Activated T-helper 1 cell treated with Interleukin-2 at 50 U/mL for 16 hours (primary cell): ENCODE measurements around the gene NDFIP1.

Source experiments
- DNase-seq: peaks from one replicate; pipeline ENCODE4 v3.0.0-alpha.2; 2020; ENCODE audit warnings: low read depth

NDFIP1 gene

DNA sequence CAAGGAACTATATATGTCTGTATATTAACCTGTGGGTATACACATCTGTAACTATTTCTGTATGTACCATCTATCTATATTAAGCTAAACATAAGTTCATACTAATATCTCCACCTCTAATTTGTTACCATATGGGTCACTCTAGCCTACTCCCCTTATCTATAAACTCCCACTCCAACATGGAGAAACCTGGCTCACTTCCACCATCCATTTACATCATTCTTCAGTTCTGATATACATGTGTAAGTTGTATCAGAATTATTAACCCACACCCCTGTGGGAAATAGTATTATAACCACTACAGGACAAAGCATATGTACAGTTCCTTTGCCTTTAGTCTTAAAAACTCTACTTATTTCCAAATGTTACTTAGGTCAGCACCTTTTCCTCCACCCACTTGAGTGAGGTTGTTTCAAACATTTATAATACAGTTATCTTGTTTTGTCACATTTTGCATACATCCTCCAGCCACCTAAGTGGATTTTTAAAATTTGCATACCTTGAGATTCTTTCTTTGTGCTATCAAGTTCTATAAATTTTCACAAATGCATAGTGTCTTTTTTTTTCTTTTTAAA is 10.6 kb downstream of the NDFIP1 start:
- DNase-seq, result no peak

DNA sequence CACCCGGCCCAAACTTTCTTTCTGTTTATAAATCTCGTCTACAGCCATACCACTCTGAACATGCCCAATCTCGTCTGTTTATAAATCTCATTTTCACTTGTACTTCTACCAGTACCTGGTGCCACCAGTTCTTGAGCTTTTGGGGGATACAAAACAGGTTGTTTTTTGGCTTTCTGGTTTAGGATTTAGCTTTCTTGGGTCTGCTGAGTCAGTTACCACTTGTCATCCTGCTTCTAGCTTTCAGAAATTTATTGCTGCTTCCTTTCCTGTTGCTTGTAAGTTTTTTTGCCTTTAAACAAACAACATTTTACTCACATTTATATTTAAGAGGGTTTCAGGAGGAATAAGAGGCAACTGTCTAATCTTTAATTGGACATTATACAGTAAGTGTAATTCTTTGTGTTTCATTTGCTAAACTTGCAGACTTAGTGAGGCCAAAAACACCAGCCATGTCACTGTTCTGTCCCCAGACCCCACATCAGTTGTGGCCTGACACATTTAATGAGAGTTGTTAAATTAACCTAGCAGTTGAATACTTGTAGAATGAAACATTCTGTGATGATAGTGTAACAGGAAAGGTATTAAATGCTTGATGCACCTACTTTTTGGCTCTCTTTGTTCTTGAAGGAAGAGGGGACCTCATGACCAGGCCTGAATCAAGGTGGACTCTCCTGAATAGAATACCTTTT is 11.8 kb downstream of the NDFIP1 start:
- no peak for DNase-seq

DNA sequence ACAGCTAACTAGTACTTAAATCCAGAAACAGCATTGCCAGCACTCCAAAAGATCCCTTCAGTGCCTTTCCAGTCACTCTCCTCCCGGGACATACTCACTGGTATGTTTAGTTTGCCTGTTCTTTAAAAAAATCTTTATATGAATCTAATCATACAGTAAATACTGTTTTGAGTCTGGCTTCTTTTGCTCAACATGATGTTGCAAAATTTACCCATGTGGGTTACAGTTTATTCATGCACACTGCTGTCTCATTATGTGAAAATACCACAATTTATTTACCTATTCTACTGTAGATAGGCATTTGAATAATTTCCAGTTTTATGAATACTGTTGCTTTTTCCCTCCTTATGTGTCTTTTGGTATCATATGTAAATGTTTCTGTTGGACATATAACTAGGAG is 13.5 kb downstream of the NDFIP1 start:
- DNase-seq, result no peak

DNA sequence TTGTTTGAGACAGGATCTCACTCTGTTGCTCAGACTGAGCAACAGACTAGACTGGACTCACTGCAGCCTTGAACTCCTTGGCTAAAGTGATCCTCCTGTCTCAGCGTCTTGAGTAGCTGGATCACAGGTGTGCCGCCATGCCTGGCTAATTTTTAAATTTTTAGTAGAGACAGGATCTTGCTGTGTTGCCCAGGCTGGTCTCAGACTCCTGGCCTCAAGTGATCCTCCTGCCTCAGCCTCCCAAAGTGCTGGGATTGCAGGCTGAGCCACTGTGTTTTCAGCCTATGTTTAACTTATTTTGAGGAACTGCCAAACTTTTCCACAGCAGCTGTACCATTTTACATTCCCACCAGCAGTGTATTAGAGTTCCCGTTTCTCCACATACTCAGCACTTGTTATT is 16.8 kb downstream of the NDFIP1 start:
- DNase-seq, result no peak

DNA sequence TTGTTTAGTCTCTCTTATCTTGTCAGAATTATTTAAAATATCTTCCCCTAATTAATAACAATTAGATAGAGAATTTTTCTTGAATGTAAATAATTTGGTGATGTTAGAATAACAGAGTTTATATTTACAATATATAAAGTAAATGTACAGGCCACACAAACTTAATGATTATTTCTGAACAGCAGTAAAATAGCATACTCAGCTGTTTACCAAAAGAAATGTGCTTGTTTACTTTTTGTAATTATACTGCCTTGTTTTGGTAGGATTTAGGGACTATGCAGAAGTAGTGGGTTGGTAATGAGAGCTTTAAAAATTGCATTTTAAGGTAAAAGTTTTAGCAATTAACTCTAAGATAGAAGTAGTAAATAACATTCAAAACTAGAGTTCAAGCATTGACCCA is 17.4 kb downstream of the NDFIP1 start:
- no peak for DNase-seq

DNA sequence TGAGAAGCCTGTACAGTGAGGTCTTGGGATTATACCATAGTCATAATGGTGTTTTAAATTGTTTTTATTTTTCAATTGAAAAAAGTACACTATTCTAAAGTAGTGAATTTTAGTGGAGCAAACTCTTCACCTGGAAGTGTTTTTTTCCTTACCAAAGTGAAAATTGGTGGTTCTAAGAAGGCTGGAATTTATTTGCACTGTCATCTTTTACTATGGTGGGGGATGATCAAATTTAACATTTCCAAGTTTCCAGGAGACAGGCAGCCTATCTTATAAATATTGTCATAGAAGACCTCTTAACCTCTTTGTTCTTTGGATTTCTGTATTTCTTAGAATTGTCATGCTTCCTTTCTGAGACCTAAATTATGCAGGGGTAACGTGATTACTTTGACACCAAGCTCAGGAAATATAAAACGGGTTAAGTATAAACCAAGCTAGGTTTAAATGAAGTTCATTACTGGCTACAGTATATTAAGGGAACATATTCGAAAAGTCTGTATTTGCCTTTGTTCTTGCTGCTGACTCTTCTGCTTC is 20.2 kb downstream of the NDFIP1 start:
- DNase-seq, result no peak

DNA sequence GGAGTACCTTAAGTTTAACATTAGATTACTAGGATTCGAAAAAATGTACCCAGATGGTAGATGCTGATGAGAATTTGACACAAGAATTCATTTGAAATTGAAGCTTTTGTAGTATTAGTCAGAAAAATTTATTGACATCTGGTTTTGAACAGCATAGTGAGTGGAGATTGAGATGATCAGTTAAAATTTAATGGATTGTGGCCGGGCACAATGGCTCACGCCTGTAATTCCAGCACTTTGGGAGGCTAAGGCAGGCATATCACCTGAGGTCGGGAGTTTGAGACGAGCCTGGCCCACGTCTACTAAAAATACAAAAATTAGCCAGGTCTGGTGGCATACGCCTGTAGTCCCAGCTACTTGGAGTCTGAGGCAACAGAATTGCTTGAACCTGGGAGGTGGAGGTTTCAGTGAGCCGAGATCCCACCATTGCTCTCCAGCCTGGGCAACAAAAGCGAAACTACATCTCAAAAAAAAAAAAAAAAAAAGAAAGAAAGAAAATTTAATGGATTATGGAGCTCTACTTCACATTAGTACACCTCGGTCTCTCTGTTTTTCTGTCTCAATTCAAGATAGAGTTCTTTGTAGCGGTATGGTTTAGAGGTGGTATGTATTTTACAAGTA is 21.0 kb downstream of the NDFIP1 start:
- no peak for DNase-seq

DNA sequence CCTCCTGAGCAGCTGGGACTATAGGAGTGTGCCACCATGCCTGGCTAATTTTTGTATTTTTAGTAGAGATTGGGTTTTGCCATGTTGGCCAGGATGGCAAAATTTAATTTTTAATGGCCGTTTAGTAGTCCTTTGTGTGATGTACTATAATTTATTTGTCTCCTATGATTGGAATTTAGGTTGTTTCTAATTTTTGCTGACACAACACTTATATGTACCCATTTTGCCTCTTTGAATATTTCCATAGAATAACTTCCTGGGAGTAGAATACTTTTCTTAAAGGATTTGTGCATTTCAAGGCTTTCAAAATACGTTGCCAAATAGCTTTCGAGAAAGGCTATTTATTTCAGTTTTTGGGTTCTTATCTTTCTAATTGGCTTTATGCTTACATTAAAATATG is 22.8 kb downstream of the NDFIP1 start:
- no peak for DNase-seq

DNA sequence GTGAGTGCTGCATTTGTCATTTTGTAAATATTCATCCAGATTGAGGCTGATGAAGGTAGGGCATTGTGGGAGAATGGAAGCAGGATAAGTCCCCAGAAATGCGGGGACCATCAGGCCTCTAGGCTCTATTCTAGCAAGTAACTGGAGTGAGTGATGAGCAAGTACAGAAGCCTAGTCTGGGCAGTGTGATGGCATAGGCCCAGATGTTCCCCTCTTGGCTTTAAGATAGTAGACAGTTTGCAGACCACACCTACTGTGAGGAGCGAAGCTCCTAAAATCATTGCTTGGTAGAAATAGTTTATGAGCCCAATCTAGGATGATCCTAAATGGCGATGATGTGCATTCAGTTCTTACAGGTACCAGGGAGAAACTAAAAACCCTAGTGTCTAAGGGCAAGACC is 24.3 kb downstream of the NDFIP1 start:
- DNase-seq, result no peak

DNA sequence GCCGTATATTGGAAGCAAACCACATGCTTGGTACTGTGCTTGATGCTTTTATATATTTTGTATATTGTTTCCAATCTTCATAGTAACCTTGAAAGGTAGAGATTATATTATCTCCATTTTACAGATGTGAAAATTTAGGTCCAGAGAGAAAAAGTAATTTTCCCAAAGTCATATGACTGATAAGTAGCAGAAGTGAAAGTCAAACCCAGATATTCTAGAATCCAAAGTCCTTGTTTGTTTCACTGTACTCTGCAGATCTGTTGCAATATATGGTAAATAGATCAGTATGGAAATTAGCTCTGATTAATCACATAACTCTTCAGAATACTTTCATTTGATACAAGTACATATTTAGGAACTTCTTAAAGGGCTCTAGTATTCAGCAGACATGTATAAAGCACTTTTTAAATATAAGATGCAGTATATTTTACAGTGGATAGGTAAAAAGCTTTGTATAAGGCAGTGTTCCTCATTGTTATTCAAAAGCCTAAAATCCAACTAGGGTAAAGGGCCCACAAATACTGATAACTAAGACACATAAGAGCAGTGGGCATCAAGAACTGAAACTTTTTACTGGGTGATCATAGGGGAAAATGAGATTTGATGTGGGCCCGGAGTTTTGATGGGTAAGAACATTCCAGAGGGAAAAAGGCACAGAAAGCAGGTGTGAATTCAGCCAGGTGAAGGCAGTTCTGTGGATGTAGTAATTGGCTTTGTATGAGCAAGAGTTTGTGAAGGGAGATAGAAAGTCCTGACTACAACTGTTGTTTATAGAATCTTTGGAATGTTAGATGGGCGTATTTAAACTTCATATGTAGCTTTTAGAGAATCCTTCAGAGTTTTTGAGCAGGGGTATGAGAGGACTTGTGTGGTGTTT is 25.0 kb downstream of the NDFIP1 start:
- no peak for DNase-seq

DNA sequence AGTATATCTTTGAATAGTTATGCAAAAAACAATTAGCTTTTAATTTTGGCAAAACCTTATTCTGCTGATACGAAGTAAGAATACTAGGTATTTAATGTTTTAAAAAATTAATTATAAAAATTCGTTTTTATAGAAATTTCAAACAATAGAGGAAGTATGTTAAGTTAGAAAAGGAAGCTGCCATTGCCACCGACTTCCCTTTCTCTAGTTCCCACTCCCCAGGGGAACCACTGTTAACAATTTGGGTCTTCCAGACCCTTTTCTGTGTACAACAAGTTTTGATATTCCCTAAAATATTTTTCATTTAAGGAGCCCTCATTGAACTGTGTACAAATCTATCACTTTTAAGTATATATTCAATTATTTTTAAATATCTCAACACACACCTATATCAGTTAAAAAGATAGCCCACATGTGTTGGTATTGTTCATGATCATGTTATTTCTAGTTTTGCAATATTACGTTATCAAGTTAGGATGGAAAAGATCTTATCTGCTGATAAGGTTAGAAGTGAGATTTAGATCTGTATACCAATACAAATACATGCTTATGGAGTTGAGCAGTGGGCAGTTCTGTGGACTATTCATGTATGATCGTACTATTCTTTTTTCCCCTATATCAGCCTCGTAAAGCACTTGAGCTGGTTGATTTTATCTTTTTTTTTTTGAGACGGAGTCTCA is 25.9 kb downstream of the NDFIP1 start:
- DNase-seq, result no peak

DNA sequence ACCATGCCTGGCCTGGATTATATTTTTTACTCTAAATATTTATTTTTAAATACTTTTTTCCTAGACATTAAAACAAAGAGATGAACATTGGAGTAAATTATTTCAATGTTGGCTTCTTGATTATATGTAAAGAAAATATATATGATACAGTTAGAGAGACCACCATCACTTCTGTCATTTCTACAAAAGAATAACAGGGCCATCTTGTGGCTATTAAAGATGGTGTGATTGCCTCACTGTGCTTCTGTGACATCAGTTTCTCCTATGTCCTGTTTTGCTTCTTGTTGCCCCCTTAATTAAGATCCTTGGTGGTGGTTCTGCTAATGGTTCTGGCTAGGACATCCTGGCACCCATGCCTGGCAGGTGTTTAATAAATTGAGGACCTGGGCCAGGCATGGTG is 32.9 kb downstream of the NDFIP1 start:
- no peak for DNase-seq

DNA sequence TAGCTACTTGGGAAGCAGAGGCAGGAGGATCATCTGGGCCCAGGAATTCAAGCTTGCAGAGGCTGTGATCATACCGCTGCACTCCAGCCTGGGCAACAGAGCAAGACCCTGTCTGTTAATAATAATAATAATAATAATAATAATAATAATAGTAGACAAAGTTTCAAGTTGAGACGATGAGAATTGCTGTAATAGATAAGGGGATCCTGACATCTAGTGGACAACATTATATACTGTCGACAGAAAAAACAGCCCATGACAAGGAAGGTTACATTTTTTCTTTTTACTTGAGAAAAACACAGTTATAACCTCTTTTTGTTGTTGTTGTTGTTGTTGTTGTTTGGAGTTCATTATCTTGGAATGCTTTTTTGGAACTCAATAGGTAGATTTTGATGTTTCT is 35.3 kb downstream of the NDFIP1 start:
- no peak for DNase-seq

DNA sequence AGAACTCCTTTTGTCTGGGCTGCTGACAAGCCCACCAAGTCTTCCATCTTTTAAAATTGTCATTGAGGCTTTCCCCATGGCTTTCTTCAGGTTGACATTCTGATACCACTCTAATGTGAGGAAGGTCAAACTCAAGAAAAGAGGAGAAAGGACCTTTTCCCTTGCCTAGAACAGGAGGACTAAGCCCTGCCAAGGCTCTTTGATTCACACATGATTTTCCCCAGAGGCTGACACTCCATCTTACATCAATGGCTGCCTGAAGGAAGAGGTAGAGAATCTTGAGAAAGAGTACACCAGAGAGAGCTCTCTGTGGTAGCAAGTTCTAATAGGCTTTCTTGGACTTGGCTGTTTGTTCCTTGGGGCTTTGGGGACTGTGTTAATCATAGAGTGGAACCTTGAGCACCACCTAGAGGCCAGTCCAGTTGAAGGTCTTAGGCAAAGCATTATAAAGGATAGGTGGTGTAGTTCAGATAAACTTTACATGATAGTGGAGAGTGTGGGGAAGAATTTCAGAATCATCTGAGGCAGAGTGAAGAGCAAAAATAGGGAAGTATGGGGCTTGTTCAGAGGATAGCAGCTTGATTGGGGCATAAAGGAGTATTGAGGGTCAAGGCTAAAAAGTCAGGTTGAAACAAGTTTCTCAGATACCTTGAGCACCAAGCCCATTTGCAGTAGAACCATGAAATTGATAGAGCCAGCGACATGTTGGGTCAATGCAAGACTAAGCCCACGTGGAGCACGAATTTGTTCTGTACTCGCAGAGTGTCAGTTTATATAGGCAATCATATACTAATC is 36.7 kb downstream of the NDFIP1 start:
- peak; percentile 6 for DNase-seq

DNA sequence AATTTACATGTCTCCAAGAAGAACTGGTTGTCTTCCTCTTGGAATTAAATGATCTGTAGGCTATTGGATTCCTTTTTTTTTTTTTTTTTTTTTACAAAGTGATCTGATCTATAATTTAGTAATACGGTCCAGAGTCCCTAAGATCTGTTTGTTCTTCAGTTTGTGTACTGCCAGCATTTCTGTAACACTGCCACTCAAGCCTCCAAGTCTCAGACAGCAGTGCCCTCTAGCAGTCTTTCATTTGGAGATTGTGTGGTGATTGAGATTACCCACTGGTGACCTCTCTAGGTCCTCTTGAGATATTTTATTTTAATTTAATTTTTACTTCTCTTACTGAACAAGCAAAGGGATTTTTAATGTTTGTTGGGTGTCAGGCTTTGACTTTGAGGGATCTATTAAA is 40.8 kb downstream of the NDFIP1 start:
- no peak for DNase-seq

DNA sequence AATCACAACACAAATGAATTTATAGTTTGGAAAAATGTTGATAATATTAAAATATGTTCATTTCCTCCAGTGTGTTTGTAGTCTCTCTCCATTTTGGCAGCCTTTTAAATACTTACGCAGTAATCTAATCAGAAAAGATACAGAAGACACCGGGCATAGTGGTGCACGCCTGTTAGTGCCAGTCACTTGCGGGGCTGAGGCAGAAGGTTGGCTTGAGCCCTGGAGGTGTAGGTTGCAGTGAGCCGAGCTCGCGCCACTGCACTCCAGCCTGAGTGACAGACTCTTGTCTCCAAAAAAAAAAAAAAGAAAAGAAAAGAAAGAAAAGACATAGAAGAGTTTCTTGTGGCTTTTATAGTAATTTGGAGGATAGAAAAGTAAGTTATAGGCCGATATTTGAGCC is 41.9 kb downstream of the NDFIP1 start:
- DNase-seq, result no peak

DNA sequence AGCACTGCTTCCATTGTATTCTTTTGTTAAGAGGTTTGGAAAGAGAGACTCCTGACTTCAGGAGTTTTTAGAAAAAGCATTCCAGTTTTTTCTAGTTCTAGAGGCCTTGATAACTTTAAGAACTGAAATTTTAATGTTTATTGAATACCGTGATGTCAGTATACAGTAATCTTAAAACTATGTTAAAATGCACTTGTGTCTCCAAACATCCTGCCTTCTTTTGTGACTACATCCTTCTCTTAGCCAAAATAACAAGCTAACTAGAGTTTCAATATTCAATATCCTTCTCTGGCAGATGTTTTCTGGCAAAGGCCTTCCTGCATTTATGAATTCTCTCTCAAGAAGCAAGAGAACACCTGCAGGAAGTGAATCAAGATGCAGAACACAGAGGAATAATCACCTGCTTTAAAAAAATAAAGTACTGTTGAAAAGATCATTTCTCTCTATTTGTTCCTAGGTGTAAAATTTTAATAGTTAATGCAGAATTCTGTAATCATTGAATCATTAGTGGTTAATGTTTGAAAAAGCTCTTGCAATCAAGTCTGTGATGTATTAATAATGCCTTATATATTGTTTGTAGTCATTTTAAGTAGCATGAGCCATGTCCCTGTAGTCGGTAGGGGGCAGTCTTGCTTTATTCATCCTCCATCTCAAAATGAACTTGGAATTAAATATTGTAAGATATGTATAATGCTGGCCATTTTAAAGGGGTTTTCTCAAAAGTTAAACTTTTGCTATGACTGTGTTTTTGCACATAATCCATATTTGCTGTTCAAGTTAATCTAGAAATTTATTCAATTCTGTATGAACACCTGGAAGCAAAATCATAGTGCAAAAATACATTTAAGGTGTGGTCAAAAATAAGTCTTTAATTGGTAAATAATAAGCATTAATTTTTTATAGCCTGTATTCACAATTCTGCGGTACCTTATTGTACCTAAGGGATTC is 43.1 kb downstream of the NDFIP1 start:
- no peak for DNase-seq

DNA sequence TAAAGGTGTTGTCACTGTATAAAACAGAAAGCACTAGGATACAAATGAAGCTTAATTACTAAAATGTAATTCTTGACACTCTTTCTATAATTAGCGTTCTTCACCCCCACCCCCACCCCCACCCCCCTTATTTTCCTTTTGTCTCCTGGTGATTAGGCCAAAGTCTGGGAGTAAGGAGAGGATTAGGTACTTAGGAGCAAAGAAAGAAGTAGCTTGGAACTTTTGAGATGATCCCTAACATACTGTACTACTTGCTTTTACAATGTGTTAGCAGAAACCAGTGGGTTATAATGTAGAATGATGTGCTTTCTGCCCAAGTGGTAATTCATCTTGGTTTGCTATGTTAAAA is 43.8 kb downstream of the NDFIP1 start:
- no peak for DNase-seq

DNA sequence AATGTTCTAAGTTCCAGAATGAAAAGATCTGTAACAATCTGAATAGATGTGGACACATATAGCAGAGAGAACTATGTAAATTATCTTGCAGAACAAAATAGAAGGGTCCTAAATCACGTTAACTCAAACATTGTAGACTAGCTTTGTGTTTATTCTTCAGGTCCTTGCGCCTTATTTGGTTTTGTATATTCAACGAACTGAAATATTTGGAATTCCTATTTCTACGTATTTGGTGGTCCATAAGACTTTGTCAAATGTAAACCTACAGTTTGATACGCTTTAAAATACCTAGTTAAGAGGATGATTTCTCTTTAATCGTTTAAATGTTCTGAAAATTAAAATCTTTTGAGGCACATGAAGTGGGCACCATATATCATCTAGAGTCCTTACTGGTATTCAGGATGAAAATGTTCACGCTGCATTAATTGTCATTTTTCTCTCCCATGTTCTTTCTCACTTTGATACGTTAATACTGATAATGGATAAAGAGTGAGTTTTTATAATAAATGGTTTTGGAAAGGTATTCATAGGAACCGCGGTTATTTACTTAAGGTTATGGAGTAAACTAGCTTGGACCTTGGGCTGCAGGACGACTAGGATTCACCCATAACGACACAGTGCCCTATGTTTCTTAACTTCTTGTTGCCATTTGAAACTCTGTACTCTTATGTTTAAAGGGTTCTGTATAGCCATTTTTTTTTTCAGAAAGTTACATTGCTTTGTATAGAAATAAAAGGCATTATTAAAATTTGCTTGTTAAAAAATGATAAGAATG is 45.3 kb downstream of the NDFIP1 start:
- no peak for DNase-seq
